Measurements from ENCODE around the gene CCDC134.
"Not testable (repeated sequence)": the region's sequence is repeated elsewhere in the genome, so short reads cannot be mapped to it uniquely, and the experiment has no call there.

The CCDC134 gene

DNA sequence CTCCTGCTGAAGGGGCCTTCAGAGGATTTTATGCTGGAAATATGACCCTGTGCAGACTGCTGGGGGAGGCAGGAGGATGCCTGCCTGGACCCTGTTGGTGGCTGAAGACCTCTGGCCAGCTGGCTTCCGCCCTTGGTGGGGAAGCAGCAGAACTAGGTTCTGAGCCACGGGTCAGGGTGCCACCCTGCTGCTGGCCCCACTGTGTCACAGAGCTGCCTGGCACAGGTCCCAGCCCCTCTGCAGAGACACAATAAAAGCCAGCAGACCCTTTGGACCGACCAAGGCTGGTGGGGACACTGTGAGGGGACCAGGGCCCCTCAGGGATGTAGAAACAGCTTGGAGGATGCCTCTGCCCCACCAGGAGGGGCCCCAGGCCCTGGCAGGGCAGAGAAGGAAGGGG, 25.5 kb downstream of the CCDC134 start:
- DNase-seq = no peak

DNA sequence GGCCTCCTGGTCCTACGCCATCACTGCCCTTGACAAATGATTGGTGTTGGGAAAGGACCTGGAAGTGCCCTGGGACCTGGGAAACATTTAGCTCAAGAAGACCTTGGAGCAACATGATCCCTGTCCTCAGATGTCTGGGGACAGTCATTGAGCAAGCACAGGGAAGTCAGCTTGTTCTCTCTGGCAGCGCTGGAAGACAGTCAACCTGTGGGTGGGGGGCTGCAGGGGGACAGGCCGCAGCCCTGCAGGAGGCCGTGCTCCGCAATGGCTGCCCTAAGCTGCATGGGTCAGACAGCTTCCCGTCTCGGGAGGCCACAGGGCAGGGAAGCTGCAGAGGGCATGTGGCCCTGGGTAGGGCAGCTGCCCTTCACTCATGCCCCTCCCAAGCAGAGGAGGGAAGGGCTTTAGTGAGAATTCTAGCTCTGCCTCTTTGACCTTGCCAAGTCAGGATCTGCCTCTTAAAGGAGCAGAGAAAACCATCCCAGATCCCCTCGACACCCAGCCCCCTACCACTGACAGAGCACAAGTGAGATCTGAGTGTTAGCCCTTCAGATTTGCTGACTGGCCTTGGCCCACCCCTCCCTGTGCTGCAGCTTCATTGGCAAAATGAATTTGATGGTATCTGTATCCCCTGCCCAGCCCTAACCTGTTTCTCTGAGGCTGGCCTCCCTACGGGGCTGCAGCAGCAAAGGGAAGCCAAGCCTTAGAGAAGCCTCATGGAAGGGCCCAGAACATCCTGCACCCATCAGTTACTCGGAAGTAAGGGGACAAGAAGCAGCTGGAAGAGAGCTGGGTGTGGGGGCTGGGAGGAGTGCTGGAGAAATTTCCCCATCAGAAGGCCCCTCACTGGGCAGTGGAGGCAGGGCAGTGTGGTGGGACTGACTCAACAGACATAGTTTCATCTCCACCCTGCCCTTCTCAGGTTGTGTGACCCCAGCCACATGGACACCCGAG, 26.2 kb downstream of the CCDC134 start:
- no peak for DNase-seq

DNA sequence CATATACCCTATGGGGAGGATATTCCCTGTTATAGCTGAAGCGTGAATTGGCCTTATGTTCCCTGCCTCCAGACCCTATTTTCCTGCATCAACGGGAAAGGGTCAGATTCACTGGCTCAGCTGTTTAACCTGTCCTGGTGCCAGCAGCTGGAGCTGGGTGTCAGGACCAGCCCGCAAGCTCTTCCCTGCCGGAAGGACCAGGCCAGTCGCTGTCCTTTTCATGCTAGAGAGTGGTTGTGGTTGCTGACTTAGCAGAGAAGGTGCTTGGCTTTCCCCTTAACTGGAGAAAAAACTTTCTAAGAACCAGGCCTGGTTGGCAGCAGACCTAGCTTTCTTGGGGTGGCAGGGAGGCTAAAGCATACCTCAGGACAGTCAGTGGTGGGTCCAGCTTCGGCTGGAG, 27.2 kb downstream of the CCDC134 start:
- no peak for DNase-seq

DNA sequence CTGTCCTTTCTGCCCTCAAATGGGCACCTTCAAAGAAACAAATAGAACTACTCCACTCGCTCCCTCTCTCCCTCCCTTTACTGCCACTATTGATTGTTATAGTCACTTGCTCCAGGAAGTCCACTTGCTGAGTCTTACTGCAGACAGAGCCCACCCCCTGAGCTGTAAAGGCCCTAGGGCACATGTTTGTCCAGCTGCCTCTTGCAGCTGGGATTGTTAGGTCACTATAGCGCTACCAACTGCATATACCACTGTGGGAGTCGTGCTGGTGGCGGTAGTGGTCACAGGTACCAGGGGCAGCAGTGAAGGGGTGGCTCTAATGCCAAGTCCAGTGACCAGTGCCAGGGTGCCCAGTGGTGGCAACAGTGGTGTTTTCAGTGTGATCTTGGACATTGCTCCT, 28.0 kb downstream of the CCDC134 start:
- no peak for DNase-seq

DNA sequence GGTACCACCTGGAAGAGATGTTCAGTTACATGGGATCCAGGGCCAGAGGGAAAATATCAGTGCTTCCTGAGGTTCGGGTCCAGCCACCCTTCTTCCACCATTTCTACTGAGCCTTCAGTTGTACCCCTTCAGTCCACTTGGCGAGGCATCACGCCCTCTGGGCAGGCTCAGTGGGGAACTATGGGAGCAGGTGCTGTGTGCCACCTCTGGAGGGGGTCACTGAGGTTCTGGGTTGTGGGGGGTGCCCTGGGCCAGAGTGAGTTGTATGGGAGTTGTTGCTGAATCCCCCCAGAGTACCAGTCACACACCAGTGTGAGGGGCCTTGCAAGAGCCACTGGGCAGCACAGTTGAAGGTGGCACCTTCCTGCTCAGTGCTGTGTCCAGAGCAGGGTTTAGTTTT, 29.7 kb downstream of the CCDC134 start:
- DNase-seq = no peak

DNA sequence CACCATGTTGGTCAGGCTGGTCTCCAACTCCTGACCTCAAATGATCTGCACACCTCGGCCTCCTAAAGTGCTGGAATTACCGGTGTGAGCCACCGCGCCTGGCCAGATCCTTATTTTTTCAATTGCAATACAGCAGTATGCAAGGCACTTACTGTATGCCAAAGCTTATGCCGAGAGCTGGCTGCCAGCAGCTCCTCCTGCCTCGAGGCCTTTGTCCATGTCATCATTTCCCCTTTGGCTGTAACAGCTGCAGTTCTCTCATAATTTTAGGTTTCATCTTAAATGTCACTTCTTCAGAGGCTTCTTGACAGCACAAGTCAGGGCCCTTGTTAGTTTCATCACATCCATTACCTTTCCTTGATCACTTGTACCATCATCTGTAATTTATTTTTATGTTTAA, 30.9 kb downstream of the CCDC134 start:
- peak; percentile 13 for DNase-seq

DNA sequence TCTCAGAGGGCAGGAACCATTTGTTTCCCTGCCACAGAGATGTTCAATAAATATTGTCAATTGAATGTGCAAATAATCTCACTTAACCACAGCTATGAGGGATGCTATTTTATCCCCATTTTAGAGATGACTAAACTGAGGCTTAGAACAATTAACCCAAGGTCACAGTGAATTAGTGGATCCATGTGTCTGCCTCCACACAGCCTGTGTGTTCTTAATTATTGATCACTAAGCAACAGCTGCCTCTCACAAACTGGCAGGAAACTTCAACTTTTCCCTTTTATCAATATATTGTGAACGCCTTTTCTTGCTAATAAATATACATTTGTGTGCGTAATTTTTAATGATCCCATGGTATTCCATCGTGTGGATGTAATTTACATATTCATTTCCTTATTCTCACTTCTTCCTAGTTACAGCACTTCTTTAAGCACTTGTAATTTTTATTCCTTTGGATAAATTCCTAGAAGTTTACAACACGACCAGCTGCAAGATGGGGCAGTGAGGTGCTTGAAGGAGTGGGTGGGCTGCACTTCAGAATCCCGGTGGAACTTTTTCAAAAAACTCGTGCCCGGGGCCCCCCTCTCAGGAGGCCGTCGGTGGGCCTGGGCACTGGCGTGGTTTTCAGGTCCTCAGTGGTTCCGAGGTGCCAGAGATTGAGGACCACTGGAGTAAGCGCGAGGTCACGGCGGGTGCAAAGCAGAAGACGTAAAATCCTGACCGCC, 31.5 kb downstream of the CCDC134 start:
- DNase-seq = no peak

DNA sequence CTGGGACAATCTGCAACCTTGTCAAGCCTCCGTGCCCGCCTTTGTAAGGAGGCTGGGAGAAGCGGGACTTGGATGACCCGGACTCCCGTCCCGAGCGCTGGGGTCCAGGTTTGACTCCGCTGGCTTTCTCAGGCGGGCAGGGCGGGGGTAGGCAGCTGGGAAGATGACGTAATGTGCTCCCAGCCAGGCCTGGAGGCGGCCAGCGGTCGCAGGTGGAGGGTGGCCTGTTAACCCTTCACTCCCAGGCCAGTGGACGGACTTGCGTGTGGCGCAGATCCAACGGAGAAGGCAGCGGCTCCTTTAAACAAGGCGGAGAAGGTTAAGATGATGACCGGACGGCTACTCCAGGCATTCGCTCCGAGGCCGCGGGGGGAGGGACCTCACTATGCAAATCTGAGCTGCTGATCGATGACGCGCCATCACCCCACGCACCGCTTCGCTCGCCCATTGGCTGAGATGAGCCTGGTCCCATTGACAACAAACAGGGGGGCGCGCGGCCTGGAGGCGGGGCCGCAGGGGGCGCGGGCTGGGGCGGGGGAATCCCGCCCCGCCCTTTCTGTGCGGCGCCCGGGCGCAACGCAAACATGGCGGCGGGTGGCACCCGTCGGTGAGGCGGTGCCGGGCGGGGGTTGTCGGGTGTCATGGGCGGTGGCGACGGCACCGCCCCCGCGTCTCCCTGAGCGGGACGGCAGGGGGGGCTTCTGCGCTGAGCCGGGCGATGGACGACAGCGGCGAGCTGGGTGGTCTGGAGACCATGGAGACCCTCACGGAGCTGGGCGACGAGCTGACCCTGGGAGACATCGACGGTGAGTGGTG, 32.3 kb downstream of the CCDC134 start, which contains the start of gene SREBF2:
Gene SREBF2 (plus strand): TSS at position 553 of the 816 bp plus-strand sequence. CDS start 166 bp downstream, at position 719.
- DNase-seq = peak; percentile 99

DNA sequence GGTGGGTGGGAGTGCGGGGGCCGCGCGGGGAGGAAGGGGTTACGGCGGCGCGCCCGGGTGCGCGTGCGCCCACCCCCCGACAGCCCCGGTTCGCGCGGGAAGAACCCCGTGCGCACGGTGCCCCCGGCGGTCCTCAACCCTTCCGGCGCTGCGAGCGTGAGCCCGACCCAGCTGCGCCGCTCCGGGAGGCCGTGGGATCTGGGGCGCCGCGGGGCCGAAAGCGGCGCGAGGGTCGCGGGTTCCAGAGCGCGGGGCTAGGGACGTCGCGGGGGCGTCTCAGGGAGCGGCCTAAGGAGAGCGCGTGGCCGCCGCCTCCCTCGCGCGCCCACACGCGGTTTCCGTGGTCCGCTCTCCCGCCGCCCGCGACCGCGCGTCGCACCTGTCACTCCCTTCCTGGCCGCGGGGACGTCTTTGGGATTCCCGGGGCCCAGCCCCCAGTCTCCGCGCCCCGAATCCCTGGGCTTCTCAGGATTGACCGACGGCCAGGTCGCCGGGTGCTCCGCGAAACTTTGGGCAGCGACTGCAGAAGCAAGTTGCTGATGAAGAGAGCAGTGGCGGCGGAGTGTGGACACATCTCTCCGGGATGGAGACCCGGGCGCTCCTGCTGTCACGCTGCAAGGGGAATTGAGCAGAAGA, 33.0 kb downstream of the CCDC134 start:
- DNase-seq = no peak

DNA sequence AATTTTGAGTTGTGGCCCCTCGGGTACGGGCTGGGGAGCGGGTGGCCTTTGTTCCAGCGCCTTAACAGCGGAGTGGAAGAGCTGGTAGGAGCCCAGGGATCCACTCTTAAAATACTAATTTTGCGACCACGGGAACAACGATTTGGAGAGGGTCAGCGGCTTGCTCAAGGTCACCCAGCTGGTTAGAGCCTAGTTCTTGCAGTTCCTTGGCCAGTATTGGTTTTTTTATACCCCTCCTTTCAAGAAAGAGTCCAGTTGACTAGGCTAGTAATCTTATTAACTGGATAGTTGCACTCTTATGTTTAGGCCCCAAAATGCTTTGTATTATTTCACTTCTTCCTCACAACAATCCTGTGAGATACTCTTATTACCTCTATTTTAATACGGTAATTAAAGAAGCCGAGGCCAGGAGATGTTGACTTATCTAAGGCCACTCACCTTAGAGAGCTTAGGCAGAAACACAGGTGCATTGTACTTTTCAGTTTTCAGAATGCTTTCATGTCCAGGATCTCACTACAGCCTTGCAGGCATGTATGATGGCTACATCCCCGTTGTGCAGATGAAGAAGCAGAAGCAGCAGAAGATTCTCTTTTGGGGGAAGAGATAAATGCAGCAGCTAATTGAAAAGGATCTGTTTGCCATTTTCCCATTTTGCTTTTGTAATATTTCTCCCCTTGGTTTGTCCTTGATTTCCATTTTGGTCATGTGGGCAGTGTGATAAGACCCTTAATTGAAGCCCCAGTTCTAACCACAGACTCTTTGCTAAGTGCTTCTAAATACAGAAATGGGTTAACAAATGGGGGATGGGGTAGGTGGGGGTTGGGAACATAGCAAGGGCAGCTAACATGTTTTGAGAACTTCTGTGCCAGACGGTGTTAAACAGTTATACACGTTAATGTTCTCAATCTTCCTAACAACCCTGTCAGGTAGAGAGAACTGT, 33.8 kb downstream of the CCDC134 start:
- DNase-seq = no peak

DNA sequence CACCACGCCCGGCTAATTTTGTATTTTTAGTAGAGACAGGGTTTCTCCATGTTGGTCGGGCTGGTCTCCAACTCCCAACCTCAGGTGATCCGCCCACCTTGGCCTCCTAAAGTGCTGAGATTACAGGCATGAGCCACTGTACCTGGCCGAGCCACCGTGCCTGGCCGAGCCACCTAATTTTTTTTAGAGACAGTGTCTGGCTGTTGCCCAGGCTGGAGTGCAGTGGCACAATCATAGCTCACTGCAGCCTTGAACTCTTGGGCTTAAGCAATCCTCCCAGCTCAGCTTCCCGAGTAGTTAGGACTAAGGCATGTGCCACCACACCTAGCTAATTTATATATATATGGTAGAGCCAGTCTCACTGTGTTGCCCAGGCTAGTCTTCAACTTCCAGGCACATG, 35.0 kb downstream of the CCDC134 start:
- DNase-seq = not testable (repeated sequence)

DNA sequence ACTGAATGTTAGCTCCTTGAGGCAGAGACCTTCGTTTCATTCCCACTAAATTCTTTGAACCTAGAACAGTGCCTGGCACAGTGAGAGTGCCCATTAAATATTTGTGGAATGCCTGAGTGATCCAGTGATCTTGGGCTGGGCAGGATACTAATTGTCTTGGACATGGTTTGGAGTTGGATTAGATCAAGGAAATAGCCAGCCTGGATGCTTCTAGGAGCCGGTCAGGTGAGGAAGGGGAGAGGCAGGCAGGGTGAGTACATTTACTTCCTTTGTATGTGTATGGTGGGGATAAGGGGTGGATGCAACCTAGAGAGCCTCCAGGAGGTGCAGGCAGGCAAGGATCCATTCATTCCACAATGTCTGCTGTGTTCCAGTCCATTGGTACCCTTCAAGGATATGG, 36.1 kb downstream of the CCDC134 start:
- DNase-seq = no peak

DNA sequence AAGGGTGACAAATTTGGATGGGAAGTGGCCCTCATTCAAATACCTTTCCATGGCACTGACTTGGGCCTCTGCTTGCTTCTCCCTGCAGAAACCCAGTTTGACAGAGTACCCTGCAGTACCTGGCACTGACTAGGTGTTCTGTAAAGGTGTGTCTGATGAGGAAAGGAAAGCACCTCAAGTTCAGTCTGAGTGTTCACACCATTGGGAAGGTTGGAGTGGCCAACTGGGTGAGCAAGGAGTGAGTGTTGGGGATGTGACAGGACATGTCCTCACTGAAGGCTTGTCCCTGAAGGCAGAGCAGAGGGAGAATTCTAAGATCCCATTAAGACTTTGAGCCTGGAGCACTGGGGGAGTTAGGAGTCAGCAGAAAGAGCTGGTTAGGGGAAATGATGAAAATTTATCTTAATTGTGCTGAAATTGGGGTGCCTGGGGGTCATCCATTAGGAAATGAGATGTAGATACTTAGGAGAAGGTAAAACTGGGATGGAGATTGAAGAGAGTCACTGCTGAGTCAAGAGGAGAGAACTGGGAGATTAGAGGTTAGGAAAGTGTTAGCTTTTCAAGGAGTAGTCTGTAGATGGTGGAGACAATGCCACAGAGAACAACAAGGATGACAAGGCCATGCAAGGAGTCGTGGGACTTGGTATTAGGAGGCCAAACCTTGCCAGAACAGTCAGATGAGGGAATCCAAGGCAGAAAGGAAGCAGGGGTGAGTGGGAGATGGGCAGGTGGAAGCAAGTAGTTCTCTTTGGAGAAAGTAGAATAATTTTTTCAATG, 38.6 kb downstream of the CCDC134 start:
- DNase-seq = no peak

DNA sequence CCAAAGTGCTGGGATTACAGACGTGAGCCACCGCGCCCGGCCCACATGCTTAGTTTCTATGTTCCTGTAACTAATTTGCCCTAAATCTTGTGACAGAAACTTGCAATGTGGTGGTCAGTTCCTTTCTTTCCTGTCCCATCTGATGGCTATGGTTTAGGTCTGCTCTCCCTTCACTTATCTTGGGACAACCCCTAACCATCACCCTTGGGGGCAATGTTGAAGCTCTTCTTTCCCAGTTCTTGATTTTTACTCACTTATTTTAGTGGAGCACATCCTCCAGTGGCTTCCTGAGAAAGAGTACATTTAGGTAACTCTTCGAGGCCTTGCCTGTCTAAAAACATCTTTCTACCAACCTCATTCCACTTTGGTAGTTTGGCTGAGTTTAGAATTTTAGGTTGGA, 39.7 kb downstream of the CCDC134 start:
- DNase-seq = no peak

DNA sequence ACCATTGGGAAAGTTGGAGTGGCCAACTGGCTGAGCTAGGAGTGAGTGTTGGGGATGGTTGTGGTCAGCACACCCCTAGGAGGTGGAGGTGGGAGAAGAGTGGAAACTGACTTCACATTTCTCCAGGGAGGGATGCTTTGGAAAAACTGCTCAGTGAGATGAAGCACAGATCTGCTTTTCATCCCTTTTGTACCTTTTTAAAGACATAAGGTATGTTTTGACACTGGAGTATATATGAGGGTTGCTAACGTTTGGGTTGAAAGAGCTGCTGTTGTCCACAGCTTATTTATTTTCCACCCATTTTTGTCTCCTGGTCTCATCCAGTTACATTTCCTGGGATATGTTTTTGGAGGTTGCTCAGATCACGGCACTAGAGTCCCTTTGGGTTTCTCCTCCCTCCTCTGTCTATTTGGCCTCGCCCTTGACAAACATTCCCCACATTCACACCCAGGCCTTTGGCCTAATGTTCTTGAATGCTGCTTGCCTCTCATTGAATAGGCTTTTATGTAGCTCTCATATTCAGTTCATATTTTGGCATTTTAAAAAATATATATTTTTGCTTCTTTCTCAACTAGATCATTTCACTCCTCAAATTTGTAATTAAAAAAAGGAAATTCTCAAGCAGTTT, 40.7 kb downstream of the CCDC134 start:
- DNase-seq = no peak

DNA sequence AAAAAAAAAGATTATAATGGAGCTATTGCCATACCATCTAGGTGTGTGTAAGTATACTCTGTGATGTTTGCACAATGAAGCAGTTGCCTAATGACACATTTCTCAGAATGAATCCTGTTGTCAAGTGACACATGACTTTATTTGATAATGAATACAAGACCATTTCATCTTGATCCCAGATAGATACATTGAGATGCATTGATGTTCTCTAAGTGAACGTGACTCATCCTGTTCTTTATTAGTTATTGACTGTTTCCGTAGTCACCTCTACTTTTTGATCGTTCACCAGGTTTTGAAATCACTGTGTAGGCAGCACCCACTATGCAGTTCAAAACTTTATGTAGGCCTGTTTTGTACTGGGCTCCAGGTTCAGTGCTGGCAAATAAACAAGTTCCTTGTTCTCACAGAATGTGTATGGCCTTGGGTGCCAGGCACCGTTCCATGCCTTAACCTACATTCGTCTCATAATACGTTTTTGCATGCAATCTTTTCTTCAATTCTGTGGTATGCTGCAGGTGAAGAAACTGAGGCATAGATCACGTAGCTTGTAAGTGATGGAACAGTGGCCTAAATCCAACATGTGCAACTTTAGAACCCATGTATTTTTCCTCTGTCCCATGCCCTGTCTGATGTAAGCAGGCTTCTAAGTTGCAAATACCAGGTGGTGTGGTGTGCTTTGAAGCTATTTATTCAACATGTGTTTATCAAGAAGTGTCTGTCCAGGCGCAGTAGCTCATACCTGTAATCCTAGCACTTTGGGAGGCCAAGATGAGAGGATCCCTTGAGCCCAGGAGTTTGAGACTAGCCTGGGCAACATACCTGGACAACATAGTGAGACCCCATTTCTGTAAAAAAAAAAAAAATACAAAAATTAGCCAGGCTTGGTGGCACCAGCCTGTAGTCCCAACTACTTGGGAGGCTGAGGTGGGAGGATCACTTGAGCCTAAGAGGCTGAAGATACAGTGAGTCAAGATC, 42.8 kb downstream of the CCDC134 start:
- no peak for DNase-seq

DNA sequence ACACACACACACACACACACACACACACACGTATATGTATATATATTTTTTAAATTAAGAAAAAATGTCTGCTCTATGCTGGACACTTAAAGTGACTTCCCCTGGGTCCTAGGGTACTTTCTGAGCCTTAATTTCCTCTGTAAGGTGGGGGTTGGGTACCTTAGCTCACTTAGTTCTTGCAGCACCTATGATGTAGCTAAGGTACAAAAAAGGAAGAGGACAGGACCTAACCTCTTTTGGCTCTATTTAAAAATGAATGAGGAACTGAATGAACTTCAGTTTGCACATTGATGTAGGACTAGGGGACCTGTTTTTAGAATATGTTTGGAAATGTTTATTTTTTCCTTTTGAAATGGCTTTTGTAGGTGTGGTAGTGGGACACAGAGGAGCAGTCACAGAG, 43.6 kb downstream of the CCDC134 start:
- no peak for DNase-seq

DNA sequence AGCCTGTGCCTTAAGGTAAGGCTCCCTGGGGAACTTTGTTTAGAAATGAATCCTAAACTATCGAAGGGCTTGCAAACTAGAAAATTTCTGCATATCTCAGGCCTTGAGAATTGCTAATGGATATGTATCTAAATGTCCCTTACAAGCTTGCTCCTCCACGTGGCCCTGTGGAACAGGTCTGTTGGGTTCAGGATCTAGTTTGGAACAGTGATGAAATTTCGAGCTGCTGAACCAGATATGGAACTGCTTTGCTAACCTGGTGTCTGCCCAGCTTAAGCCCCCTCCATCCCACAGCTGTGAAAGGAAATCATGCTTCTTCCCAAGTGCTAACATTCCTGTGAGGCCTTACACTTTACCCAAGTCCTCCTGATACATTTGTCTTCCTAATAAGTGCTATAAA, 44.0 kb downstream of the CCDC134 start:
- DNase-seq = no peak
